GM12878 (cell line): ENCODE results near the gene CNTNAP2. TPM values are rescaled to one million over a fixed set of nuclear protein-coding genes. Genes with fewer than 3 reads are reported as not detected.

Experiments used
- ATAC-seq: fragments of 200-7000 bp; cut with Tn5 transposase; 3 replicates; pipeline ENCODE4 v1.9.1; 2020; ENCODE audit warnings: mild to moderate bottlenecking, moderate library complexity
- BruUV-seq: library from RNA; stranded (reverse); fragments of 400-500 nt; replicated peaks from 2 replicates; lab custom pipeline; 2021; lab: Mats Ljungman, UMichigan
- CTCF ChIA-PET: fragments of 300-600 bp; sonication (Branson Sonifier 250); formaldehyde crosslinking; extraction: SDS; loops from one replicate; lab custom pipeline; 2021; ENCODE audit warnings: inconsistent platforms; lab: Yijun Ruan, JAX
- POLR2A ChIA-PET: fragments of 350-600 bp; formaldehyde crosslinking; extraction: SDS; loops from one replicate; lab custom pipeline; 2021; ENCODE audit warnings: inconsistent platforms; lab: Charles Lee
- RAD21 ChIA-PET: fragments of 300-600 bp; sonication (Branson Sonifier 250); formaldehyde crosslinking; loops from one replicate; lab custom pipeline; 2023; ENCODE audit warnings: antibody characterized with exemption; ENCODE audit not compliant: unreplicated experiment; lab: Charles Lee
- SMC1A ChIA-PET: fragments of 300-600 bp; sonication (Branson Sonifier 250); formaldehyde crosslinking; loops from one replicate; lab custom pipeline; 2023; ENCODE audit not compliant: unreplicated experiment, uncharacterized antibody; lab: Charles Lee
- DNase-seq: peaks from one replicate; pipeline ENCODE4 v3.0.0-alpha.2; 2011; ENCODE audit warnings: low read depth, low spot score
- FAIRE-seq: peaks from 3 replicates; lab custom pipeline; 2011; peaks lifted over from hg19 to GRCh38; lab: Jason Lieb, UNC
- H2AFZ ChIP-seq: 2 replicates; pipeline ENCODE4 v1.6.0; 2011; ENCODE audit warnings: low read depth, low read length, control low read depth; ENCODE audit not compliant: control insufficient read depth
- H3K27ac ChIP-seq: 2 replicates; pipeline ENCODE4 v1.5.1; 2011; ENCODE audit warnings: control low read depth; ENCODE audit not compliant: control insufficient read depth, insufficient read depth
- H3K27me3 ChIP-seq, 2 experiments: replicated peaks in 1 of 2; 2 replicates each; pipeline versions ENCODE4 v1.6.0 to v1.6.1; 2011; ENCODE audit warnings: low read length in 1 of 2; ENCODE audit not compliant: control insufficient read depth in 2 of 2, insufficient read depth in 2 of 2
- H3K36me3 ChIP-seq, 2 experiments: 2 replicates each; pipeline ENCODE4 v1.5.1; 2011; ENCODE audit warnings: low read length in 1 of 2; ENCODE audit not compliant: control insufficient read depth in 2 of 2, insufficient read depth in 2 of 2
- H3K4me1 ChIP-seq: 2 replicates; pipeline ENCODE4 v1.6.1; 2011; ENCODE audit warnings: mild to moderate bottlenecking, low read length, moderate library complexity, mixed read lengths; ENCODE audit not compliant: control insufficient read depth, insufficient read depth
- H3K4me2 ChIP-seq: 2 replicates; pipeline ENCODE4 v1.6.0; 2011; ENCODE audit warnings: control low read depth; ENCODE audit not compliant: control insufficient read depth, insufficient read depth
- H3K4me3 ChIP-seq: fragments of 200-600 bp; sonication (generic); 2 replicates; pipeline ENCODE4 v1.5.1; 2016
- H3K79me2 ChIP-seq: 2 replicates; pipeline ENCODE4 v1.6.0; 2011; ENCODE audit warnings: low read length; ENCODE audit not compliant: control insufficient read depth, insufficient read depth
- H3K9ac ChIP-seq: 2 replicates; pipeline ENCODE4 v1.8.0; 2011; ENCODE audit warnings: low read length, control low read depth, mixed read lengths; ENCODE audit not compliant: control insufficient read depth, insufficient read depth
- H3K9me3 ChIP-seq: replicated peaks from 3 replicates; pipeline ENCODE4 v1.5.1; 2011; ENCODE audit warnings: mild to moderate bottlenecking, low read length; ENCODE audit not compliant: control insufficient read depth, insufficient read depth
- H4K20me1 ChIP-seq: 2 replicates; pipeline ENCODE4 v1.6.0; 2011; ENCODE audit not compliant: control insufficient read depth, insufficient read depth
- CBX3 ChIP-seq: fragments of 200-600 bp; sonication (generic); IDR thresholded peaks from 2 replicates; pipeline ENCODE4 v1.6.1; 2016; ENCODE audit warnings: low read depth, borderline replicate concordance
- CEBPB ChIP-seq, 2 experiments: fragments of 150-350 bp in 1 of 2; IDR thresholded peaks; 2 replicates each; pipeline ENCODE4 v1.6.1; 2012 to 2014; ENCODE audit warnings: low read depth in 2 of 2, low read length in 2 of 2, borderline replicate concordance in 1 of 2, inconsistent platforms in 1 of 2
- CHD2 ChIP-seq: IDR thresholded peaks from 2 replicates; pipeline ENCODE4 v1.6.1; 2011; ENCODE audit warnings: low read depth, low read length, improper control_type of control experiment, borderline replicate concordance
- E4F1 ChIP-seq: fragments of 450-650 bp; IDR thresholded peaks from 2 replicates; pipeline ENCODE4 v1.6.1; 2018; ENCODE audit warnings: borderline replicate concordance, mild to moderate bottlenecking; ENCODE audit not compliant: partially characterized antibody
- PAX5 ChIP-seq: IDR thresholded peaks from 2 replicates; pipeline ENCODE4 v1.6.1; 2011; ENCODE audit warnings: low read depth, low read length, borderline replicate concordance
- POLR2A ChIP-seq: IDR thresholded peaks from 2 replicates; pipeline ENCODE4 v1.6.1; 2011; ENCODE audit warnings: low read depth, mild to moderate bottlenecking, low read length
- RAD51 ChIP-seq: fragments of 450-650 bp; IDR thresholded peaks from 2 replicates; pipeline ENCODE4 v1.6.1; 2016; ENCODE audit warnings: moderate library complexity, mild to moderate bottlenecking, inconsistent platforms
- SUPT20H ChIP-seq: IDR thresholded peaks from 2 replicates; pipeline ENCODE4 v1.6.1; 2011; ENCODE audit warnings: low read depth, mild to moderate bottlenecking, low read length, moderate library complexity, borderline replicate concordance; ENCODE audit not compliant: control insufficient read depth
- TARDBP ChIP-seq: IDR thresholded peaks from 2 replicates; pipeline ENCODE4 v1.6.1; 2016; ENCODE audit warnings: borderline replicate concordance
- USF1 ChIP-seq: IDR thresholded peaks from 2 replicates; pipeline ENCODE4 v1.6.1; 2011; ENCODE audit warnings: borderline replicate concordance, low read depth, mild to moderate bottlenecking, moderate library complexity, mixed read lengths, low read length; ENCODE audit not compliant: insufficient read depth; ENCODE audit errors: extremely low read length
- ZBTB4 ChIP-seq: fragments of 450-650 bp; formaldehyde crosslinking; IDR thresholded peaks from 2 replicates; pipeline ENCODE4 v1.4.0; 2022; ENCODE audit warnings: mild to moderate bottlenecking, moderate library complexity
- ZBTB40 ChIP-seq: fragments of 450-650 bp; IDR thresholded peaks from 2 replicates; pipeline ENCODE4 v1.6.1; 2016; ENCODE audit warnings: mild to moderate bottlenecking, moderate library complexity, borderline replicate concordance
- WGBS: methylation state at CpG from one replicate; pipeline ENCODE4 v1.1.6; 2016; ENCODE audit warnings: low lambda C conversion rate; ENCODE audit not compliant: insufficient replicate concordance, insufficient coverage; ENCODE audit errors: missing lambda C conversion rate; 5-methylcytosine and 5-hydroxymethylcytosine counted together
- in situ Hi-C: fragments of 300-500 bp; cut with MboI; formaldehyde crosslinking; loops from 9 replicates; pipeline ENCODE4 v1.14.3; 2018; ENCODE audit warnings: mixed read lengths
- intact Hi-C: fragments of 100-400 bp; cut with micrococcal nuclease; formaldehyde crosslinking; loops from one replicate; pipeline ENCODE4 v1.14.2; 2022; ENCODE audit not compliant: unreplicated experiment
- polyA plus RNA-seq, 11 experiments: library from polyadenylated mRNA; depleted of rRNA in 4 of 11; unstranded in 6 of 11; stranded (reverse) in 5 of 11; fragments of >200 nt; fragmentation: Nextera tagmentation in 4 of 11; fragmentation: Illumina TruSeq in 1 of 11; extraction: Ambion mirVana in 4 of 11; extraction: Trizol in 1 of 11; gene quantifications; 1 replicate in 1 of 11; 2 replicates in 10 of 11; pipeline versions ENCODE4 v1.2.1 to v1.2.3, GENCODE V29; 2011 to 2016; ENCODE audit warnings: inconsistent platforms in 2 of 11, missing spikeins in 2 of 11, low read depth in 1 of 11
- total RNA-seq, 4 experiments: library from RNA; depleted of rRNA in 3 of 4; stranded (reverse); fragments of >200 nt in 3 of 4; fragmentation: Illumina TruSeq in 1 of 4; extraction: Trizol in 1 of 4; gene quantifications; 2 replicates each; pipeline versions ENCODE4 v1.2.1 to v1.2.3, GENCODE V29; 2013 to 2021

Gene CNTNAP2
- total and polyA plus RNA-seq, 10 of the 15 experiments (the other 5 are each of a cell fraction or from before 2014, with no cell fraction given): 0.03 to 0.08 (median 0.03) TPM; not detected in 7

- Histone ChIP-seq H3K27ac (no peak overlapping the region), H3K9me3 (no peaks in the 10 kb centered on the region), H3K4me3 (no peak overlapping the region), H4K20me1 (no peaks in the 10 kb centered on the region), H3K27me3 (no peaks in the 10 kb centered on the region), H3K36me3 (no peaks in the 10 kb centered on the region), H2AFZ (no peak overlapping the region), H3K9ac (no peak overlapping the region), H3K79me2 (no peaks in the 10 kb centered on the region), H3K4me2 (no peak overlapping the region), H3K4me1 (no peaks in the 10 kb centered on the region)
- no TSS peak for BruUV-seq
- CTCF ChIA-PET: no interaction called here
- no peak for ATAC-seq
- no peak for FAIRE-seq
- POLR2A ChIA-PET: no interaction called here
- RAD21 ChIA-PET: no interaction called here
- in situ Hi-C loops (no loop called here), intact Hi-C loops (no loop called here)
- SMC1A ChIA-PET: no interaction called here
- WGBS: 4% methylated on average over 4 of the region's 4 CpGs
- DNase-seq: no peak
- no peak for TF ChIP-seq CBX3
- no peak for TF ChIP-seq USF1
- TF ChIP-seq ZBTB40: no peak
- TF ChIP-seq CEBPB (IDR thresholded peaks at IDR 0.05; ENCODE audit: borderline replicate concordance in 1 of 2, low read depth in 2 of 2, low read length in 2 of 2): no peak
- no peak for TF ChIP-seq CHD2
- no peak for TF ChIP-seq SUPT20H
- no peak for TF ChIP-seq PAX5
- no peak for TF ChIP-seq POLR2A
- TF ChIP-seq ZBTB4 (CRISPR knock-in tag): no peak
- no peak for TF ChIP-seq RAD51
- TF ChIP-seq TARDBP: no peak
- TF ChIP-seq E4F1: no peak
Observed at GRCh38 chr7:146636033-146636356, 519.4 kb downstream of the CNTNAP2 start.
